ENCODE results near the gene TGM1. TPM values are rescaled to one million over a fixed set of nuclear protein-coding genes. Genes with fewer than 3 reads are reported as not detected.

The TGM1 gene
- total and polyA plus RNA-seq, 12 donors = 0.28 to 2.7 (median 0.89) TPM; not detected in 1

DNA sequence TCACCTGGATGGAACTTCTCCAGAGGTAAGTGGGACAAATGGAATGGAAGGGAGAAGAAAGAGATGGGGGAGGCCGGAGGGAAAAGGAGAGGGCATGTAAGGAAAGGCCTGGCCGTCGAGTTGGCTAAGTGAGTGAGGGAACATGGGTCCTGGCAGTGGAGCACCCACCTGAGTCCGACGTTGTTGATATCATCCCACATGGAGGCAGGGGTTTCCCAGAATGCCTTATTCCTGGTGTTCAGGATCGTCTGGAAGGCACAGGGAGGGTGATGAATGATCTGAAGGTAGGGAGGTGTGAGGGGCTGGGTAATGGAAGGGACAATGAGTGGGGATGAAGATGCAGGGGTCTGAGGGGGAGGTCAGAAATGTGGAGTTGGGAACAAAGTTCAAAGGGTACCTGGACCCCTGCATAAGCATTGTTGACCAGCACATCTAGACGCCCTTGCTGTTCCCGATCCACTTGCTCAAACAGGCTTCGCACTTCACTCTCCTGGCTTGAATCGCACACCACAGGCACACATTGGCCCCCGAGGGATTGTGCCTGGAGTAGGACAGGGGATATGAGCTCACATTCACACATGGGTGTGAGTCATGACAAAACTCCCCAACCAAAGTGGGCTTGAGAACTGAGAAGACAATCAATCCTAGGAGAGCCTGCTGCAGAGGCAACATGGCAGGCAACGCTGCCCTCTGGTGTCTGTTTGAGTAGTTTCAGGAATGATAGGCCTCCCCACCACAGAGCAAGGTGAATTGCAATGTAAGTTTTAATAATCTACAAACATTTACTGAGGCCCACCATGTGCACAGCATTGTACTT is 33.6 kb upstream of the TGM1 start:
- no peak overlapping the region for H3K4me3 ChIP-seq
- DNase-seq = peak; percentile 52 to 88 (median 73)
- peaks cover 0 to 27% of the 10 kb centered on the region in 2 donors for H3K36me3 ChIP-seq (replicated peaks in 1 of 2)

DNA sequence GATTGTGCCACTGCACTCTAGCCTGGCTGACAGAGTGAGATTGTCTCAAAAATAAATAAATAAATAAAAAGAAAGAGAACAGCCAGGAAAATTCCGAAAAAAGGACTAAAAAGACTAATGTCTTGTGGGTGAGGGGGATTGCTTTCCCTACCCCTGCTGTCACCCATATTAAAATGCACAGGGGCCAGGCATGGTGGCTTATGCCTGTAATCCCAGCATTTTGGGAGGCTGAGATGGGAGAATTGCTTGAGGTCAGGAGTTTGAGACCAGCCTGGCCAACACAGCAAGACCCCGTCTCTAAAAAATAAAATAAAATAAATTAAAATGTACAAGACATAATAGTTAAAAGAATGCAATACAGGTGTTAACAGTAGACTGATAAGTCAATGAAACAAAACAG is 30.5 kb upstream of the TGM1 start:
- TF ChIP-seq, protein P1, sequence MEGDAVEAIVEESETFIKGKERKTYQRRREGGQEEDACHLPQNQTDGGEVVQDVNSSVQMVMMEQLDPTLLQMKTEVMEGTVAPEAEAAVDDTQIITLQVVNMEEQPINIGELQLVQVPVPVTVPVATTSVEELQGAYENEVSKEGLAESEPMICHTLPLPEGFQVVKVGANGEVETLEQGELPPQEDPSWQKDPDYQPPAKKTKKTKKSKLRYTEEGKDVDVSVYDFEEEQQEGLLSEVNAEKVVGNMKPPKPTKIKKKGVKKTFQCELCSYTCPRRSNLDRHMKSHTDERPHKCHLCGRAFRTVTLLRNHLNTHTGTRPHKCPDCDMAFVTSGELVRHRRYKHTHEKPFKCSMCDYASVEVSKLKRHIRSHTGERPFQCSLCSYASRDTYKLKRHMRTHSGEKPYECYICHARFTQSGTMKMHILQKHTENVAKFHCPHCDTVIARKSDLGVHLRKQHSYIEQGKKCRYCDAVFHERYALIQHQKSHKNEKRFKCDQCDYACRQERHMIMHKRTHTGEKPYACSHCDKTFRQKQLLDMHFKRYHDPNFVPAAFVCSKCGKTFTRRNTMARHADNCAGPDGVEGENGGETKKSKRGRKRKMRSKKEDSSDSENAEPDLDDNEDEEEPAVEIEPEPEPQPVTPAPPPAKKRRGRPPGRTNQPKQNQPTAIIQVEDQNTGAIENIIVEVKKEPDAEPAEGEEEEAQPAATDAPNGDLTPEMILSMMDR (IDR thresholded peaks at IDR 0.05) = no peak
- TF ChIP-seq POLR2A (IDR thresholded peaks at IDR 0.05) = no peak
- intact Hi-C loops (cut with DNase I) = loop anchor here in 1 of 2 donors (10.0 kb wide), 1 partner anchor 239 kb away; the partner anchor contains the start of gene CARMIL3
- WGBS, 4 donors = 82 to 98% (median 94%) methylated on average over 2 of the region's 2 CpGs
- Histone ChIP-seq H3K4me3 (no peak overlapping the region), H3K4me1 (replicated peaks in 1 of 2) (peaks cover 3 to 10% of the 10 kb centered on the region in 2 donors), H3K27me3 (no peaks in the 10 kb centered on the region), H3K27ac (no peak overlapping the region), H3K9me3 (replicated peaks in 1 of 3) (no peaks in the 10 kb centered on the region), H3K36me3 (replicated peaks in 1 of 2) (peaks cover 0 to 38% of the 10 kb centered on the region in 2 donors)
- DNase-seq = no peak

More for the DNA sequence above, 33.6 kb upstream of the TGM1 start:
- Histone ChIP-seq H3K27ac (peak overlapping the region in 1 of 5 donors; percentile 59), H3K9me3 (replicated peaks in 1 of 3) (no peaks in the 10 kb centered on the region), H3K4me1 (replicated peaks in 1 of 2) (peaks cover 19 to 31% of the 10 kb centered on the region in 2 donors), H3K27me3 (no peaks in the 10 kb centered on the region)
- intact Hi-C loops (cut with DNase I) = loop anchor here (1.0 to 10.0 kb wide), 2 partner anchors 53 to 242 kb away; partner anchors contain the start of gene CARMIL3 (in 1 of the 2)
- TF ChIP-seq POLR2A (IDR thresholded peaks at IDR 0.05) = no peak
- TF ChIP-seq, protein P1 (IDR thresholded peaks at IDR 0.05) = peak; percentile 58 to 81 (median 74)
- WGBS, 4 donors = 59 to 64% (median 63%) methylated on average over 11 to 12 of the region's 12 CpGs

DNA sequence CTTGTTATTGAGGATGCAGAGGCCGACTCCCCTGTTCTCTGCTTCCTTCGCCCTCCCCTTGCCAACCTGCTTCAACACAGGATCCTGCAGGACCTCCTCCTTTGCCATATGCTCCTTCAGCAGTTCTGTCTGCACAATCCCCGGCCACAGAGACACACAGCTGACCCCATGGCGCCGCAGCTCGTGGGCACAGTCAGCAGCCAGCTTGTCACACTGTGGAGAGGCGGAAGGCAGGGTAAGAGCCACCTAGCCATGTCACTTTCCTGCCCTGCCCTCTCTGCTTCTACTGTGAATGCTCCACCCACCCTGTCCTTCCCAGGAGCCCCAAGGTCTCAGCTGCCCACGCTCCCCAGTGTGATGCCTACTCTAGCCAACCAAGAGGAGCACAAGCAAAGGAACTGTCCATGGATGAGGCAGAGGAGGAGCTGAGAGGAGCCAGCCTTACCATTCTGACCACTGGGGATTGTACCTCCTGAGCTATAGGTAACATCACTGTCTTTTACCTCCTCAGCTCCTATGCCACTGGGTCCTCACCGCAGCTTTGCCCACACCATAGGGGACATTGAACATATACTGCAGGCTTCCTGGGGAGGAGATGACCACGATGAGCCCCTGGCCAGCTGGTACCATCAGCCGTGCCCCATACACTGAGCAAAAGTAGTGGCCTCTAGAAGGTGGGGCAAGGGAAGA is 29.3 kb upstream of the TGM1 start:
- Histone ChIP-seq H3K4me1 (replicated peaks in 1 of 2) (peaks cover 0 to 7% of the 10 kb centered on the region in 2 donors), H3K36me3 (replicated peaks in 1 of 2) (peaks cover 0 to 38% of the 10 kb centered on the region in 2 donors), H3K9me3 (replicated peaks in 1 of 3) (no peaks in the 10 kb centered on the region), H3K27me3 (no peaks in the 10 kb centered on the region), H3K27ac (no peak overlapping the region), H3K4me3 (no peak overlapping the region)
- no peak for DNase-seq
- 83 to 90% (median 88%) methylated on average over 10 to 11 of the region's 11 CpGs for WGBS, 4 donors
- intact Hi-C loops (cut with DNase I) = loop anchor here in 1 of 2 donors (10.0 kb wide), 1 partner anchor 237 kb away; the partner anchor contains the start of gene CARMIL3
- TF ChIP-seq, protein P1 (IDR thresholded peaks at IDR 0.05) = no peak
- TF ChIP-seq POLR2A (IDR thresholded peaks at IDR 0.05) = no peak
